GM21786 (cell line): ENCODE measurements around the gene SMC1A.
"Not testable (repeated sequence)": the region's sequence is repeated elsewhere in the genome, so short reads cannot be mapped to it uniquely, and the experiment has no call there.

ENCODE experiments used
- ATAC-seq: cut with Tn5 transposase; IDR thresholded peaks from one replicate; pipeline ENCODE4 v1.9.1; 2021; ENCODE audit not compliant: unreplicated experiment

SMC1A gene

DNA sequence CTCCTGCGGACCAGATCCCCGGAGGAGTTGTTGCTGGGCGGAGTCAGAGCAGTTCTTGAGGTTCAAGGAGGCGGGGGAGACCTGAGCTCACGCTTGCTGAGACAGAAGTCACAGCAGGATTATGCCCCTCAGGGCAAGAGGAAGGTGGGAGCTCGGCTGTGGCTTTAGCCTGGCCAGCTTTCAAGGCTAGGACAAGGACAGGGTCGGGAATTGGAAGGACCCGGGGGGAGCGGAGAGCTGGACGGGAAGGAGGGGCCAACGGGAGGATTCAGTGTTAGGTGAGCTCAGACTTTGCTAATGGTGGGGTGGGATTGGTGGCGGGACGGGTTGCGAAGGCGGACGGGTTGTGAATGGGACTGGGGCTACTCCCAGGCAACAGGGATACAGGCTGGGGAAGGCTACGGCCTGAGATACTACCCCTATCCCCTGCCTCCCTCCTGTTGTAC, 430 bp upstream of the SMC1A start, which contains the start of gene RIBC1:
Gene RIBC1, plus strand, starts transcription at position 13 of the 446 bp plus-strand sequence. CDS start 3,404 bp downstream, outside the sequence.
- ATAC-seq, result no peak

DNA sequence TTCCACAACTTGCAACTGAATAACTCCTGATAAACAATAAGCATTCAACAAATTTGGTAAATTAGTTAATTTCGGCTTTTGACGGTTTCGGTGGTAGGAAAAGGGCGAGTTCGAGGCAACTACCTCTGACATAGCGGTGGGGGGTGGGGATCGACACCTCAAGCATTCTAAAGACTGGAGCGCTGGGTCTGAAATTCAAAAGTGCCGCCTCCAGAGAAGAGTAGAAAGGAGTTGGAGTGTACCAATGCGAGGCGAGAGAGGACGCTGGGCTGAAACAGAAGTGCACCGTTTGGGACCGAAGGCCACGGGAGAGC, 725 bp downstream of the SMC1A start:
- ATAC-seq, result peak; percentile 20

DNA sequence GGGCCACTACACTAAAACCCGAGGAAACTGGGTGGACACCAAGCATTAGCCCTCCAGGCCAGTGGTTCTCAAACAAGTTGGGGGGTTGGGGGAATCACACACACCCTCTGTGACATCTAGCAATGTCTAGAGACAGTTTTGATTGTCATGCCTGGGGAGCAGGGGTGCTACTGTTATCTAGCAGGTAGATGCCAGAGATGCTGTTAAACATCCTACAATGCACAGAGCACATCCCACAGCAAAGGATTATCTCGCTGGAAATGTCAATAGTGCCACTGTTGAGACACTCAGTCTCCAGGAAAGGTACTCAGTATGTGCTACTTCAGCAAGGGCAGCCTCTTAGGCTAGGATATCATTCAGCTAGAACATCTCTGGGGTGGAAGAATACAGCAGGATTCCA, 1.3 kb downstream of the SMC1A start:
- ATAC-seq, result no peak

DNA sequence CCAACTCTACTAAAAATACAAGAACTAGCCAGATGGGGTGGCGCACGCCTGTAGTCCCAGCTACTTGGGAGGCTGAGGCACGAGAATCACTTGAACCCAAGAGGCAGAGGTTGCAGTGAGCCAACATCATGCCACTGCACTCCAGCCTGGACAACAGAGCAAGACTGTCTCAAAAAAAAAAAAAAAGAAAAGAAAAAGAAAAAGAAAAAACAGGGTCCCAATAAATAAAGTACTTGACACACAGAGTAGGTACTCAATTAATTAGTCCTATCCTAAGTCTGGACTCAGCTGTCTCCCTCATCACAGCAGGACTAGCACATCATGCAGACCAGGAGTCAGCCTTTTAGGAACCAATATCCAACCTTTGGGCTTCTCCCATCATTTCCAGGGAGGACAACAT, 2.1 kb downstream of the SMC1A start:
- not testable (repeated sequence) for ATAC-seq

GRCh38 chrX:53412446-53412845, 10.0 kb downstream of the SMC1A start:
- no peak for ATAC-seq

DNA sequence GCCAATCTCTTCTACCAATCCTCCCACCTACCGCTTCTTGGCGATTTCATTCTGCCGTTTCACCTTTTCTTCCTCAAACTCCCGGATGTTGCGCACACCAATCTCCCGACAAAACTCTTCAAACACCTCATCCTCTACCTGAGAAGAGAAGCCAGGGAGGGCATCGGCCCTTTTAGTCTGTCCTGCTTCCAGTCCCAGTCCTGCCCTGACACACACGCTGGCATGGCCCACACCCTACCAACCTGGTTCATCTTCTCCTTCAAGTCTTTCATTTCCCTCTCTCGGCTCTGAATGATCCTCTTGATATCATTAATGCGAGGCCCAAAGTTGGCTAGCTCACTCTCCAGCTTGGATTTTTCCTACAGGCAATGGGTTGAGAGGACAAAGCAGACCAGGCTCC, 18.9 kb downstream of the SMC1A start:
- no peak for ATAC-seq

- ATAC-seq, result no peak
These were observed 24.2 kb downstream of the SMC1A start for GRCh38 chrX:53398216-53398615.

- ATAC-seq, result no peak
These were observed 26.7 kb downstream of the SMC1A start for GRCh38 chrX:53395605-53396298.

DNA sequence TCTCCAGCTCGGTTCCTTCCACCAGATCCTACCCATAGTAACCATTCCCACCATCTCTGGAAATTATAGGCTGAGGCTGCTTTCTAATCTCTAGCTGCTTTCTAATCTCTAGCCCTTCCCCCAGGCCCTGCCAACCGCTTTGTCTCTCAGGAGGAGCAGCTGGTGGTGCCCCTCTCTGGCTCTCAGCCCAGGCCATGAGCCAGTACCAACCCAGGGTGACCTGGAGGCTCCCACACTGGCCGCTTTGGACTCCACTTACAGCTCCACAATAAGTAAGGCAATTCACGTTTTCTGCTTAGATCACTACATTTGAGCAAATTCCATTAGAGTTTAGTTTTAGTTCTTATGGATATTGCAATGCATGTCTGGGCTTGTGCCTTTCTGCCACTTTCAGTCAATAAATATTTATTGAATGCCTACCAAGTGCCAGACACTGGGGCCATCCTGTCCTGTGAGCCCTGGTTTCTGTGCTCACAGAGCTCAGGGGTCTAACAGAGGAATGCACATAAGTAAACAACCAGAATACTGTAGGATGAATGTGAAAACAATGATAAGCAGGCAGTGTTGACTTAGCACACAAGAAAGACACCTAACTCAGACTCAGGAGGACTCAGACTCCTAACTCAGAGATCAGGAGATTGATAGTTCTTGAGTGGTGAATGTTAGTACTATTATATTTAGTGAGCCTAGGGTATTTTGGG, 38.9 kb downstream of the SMC1A start:
- ATAC-seq, result no peak

- ATAC-seq, result no peak
These were observed 42.7 kb downstream of the SMC1A start for GRCh38 chrX:53379747-53380146.

DNA sequence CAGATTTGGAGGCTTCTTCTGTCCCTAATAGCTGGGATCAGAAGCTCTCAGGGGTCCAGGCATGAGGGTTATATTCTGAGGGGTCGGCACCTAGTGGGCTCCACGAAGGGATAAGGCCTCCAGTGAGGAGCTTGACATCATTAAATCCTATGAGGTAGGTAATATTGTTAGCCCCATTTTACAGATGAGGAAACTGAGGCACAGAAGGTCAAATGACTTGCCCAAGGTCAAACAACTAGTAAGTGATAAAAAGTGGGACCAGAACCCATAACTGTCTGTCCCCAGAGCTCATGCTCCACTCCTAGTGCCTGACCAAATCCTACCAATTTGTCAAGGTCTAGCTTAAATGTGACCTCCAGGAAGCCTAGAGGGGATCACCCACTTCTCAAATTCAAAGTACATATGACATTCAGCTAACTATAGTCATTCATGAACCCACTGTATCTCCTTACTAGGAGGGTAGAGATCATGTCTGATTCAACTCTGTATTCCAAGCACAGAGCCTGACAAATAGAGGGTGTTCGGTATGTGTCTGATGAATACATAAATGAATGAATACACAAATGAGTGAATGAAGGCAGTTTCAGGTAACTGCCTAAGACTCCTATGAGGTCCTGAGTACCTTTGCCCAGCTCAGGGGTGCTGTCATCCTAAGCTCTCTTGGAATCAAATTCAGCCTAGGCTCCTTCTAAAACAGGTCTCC, 43.3 kb downstream of the SMC1A start:
- no peak for ATAC-seq

DNA sequence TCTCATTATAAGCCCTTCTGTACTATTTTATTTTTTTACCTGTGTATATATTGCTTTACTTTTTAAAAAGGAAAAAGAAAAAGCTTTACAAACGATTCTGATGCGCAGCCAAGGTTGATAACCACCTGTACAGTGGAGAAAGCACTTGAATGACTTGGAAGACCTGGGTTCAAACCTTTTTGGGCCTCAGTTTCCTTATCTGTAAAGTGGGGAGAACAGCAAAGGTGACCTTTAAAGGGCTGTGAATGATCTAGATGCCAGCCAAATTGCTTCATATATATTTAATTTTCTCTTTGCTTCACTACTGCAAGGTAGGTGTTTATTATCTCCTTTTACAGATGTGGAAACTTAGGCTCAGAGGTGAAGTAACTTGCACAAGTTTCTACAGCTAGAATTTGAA, 45.0 kb downstream of the SMC1A start:
- no peak for ATAC-seq

DNA sequence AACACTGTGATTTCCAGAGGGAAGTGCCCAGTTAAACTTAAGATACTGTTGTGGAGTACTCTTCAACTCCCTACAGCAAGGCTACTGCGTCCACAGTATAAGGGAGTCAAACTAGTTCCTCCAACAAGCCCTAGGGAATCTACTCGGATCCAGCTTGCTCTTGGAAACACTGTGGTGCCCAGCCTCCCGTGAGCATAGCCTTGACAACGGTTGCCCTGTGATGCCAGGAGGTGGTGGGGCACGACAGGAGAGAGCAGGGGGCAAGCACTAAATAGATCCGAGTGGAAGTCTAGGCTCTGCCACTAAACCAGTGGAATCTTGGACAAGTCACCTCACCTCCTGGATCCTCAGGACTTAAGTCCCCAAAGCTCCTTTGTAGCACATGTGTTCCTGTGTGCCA, 45.6 kb downstream of the SMC1A start:
- ATAC-seq, result no peak

- ATAC-seq, result no peak
These were observed 47.5 kb downstream of the SMC1A start for GRCh38 chrX:53374923-53375322.

- no peak for ATAC-seq
These were observed 48.1 kb downstream of the SMC1A start for GRCh38 chrX:53374222-53374820.

DNA sequence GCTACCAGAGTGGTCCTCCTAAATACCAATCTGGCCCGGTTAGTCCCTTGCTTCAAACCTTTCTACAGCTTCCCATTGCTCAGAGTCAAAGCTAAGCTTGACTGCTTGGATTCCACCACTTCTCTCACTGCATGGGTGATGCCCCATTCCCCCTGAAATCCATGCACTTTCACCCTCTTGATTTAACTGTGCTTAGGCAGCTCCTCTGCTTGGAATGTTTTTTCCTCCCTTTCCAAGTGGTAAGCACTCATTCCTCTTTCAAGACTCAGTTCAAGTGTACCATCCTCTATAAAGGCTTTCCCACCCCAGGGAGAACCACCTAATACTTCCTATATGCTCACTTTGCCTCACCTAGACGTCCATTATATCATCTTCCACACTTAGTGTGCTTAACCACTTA, 49.1 kb downstream of the SMC1A start:
- ATAC-seq, result no peak

- ATAC-seq, result not testable (repeated sequence)
These were observed 56.0 kb downstream of the SMC1A start for GRCh38 chrX:53366454-53366853.

DNA sequence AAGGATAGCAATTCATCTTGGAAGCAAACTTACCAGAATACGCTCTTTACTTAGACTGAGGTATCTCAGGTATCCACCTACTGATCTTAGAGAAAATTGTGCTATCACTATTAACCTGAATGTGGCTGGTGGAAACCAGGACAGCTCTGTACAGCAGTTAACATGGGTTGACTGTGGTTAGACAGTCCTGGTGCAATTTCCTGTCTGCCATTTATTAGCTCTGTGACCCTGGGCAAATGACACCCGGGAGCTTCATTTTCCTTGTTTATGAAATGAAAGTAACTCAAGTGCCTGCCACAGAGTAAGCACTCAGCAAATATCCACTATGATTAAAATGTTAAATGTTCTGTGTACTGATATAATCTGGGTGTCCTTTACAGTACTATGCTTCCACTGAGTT, 60.0 kb downstream of the SMC1A start:
- ATAC-seq, result no peak

GRCh38 chrX:53357799-53358530, 64.5 kb downstream of the SMC1A start:
- ATAC-seq, result no peak

DNA sequence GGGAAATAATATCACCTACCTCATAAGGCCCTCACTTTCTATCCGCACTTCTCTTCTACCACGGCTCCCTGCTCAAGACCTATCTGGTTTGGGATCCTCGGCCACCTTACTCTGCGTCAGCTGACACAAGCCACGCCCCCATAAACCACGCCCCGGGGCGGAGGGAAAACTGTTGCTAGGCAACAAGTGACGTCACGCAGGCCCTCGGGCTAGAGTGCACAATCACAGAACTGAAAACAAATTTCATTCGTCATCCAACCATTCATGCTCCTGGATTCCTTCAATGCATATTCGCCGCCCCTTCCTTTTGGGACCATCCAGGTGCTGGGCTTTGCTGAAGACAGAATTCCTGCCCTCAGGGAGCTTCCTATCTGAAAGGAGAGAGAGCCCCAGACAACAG, 66.3 kb downstream of the SMC1A start:
- no peak for ATAC-seq

GRCh38 chrX:53354669-53355068, 67.8 kb downstream of the SMC1A start:
- ATAC-seq, result no peak
